Measurements from ENCODE around the gene ACSM3. TPM values are rescaled to one million over a fixed set of nuclear protein-coding genes. Genes with fewer than 3 reads are reported as not detected.

Gene ACSM3
- total RNA-seq, 1 donor from 2014 or later: 122 TPM

DNA sequence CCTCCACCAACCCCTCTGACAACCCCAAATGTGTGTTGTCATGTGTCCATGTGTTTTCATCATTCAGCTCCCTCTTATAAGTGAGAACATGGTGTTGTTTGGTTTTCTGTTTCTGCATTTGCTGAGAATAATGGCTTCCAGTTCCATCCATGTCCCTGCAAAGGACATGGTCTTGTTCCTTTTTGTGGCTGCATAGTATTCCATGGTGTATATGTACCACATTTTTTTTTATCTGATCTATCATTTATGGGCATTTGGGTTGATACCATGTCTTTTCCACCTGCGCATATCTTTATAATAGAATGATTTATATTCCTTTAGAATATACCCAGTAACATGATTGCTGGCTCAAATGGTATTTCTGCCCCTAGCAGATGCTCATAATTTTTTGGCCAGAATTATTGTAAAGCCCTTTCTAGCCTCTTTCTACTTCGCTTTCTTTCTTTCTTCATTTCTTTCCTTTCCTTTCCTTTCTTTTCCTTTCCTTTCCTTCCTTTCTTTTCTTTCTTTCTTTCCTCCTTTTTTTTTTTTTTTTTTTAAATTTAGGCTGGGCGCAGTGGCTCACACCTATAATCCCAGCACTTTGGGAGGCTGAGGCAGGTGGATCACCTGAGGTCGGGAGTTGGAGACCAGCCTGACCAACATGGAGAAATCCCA is 55.2 kb downstream of the ACSM3 start:
- no peak overlapping the region for H3K27ac Mint-ChIP-seq
- no peak overlapping the region for H3K4me3 Mint-ChIP-seq
- no peaks in the 10 kb centered on the region for H3K9me3 Mint-ChIP-seq
- peaks cover 8% of the 10 kb centered on the region for H3K36me3 Mint-ChIP-seq
- no peak for DNase-seq (ENCODE audit: low spot score in 2 of 2, unreplicated experiment in 2 of 2)
- no peaks in the 10 kb centered on the region for H3K4me1 Mint-ChIP-seq
- no peak for TF ChIP-seq CTCF (IDR thresholded peaks at IDR 0.05; ENCODE audit: unreplicated experiment)
- no peaks in the 10 kb centered on the region for H3K27me3 Mint-ChIP-seq (ENCODE audit: low read depth)

GRCh38 chr16:20821682-20822081 is 57.9 kb downstream of the ACSM3 start:
- TF ChIP-seq CTCF (IDR thresholded peaks at IDR 0.05; ENCODE audit: unreplicated experiment): no peak
- Mint-ChIP-seq H3K36me3 (peaks cover 8% of the 10 kb centered on the region), H3K27ac (no peak overlapping the region), H3K27me3 (ENCODE audit: low read depth) (no peaks in the 10 kb centered on the region), H3K4me1 (no peaks in the 10 kb centered on the region), H3K9me3 (no peaks in the 10 kb centered on the region), H3K4me3 (no peak overlapping the region)
- no peak for DNase-seq (ENCODE audit: low spot score in 2 of 2, unreplicated experiment in 2 of 2)

GRCh38 chr16:20822521-20823325 is 58.9 kb downstream of the ACSM3 start:
- H3K4me1 Mint-ChIP-seq: no peaks in the 10 kb centered on the region
- H3K9me3 Mint-ChIP-seq: no peaks in the 10 kb centered on the region
- no peak for TF ChIP-seq CTCF (IDR thresholded peaks at IDR 0.05; ENCODE audit: unreplicated experiment)
- H3K4me3 Mint-ChIP-seq: no peak overlapping the region
- peaks cover 8% of the 10 kb centered on the region for H3K36me3 Mint-ChIP-seq
- H3K27me3 Mint-ChIP-seq (ENCODE audit: low read depth): no peaks in the 10 kb centered on the region
- H3K27ac Mint-ChIP-seq: no peak overlapping the region
- no peak for DNase-seq (ENCODE audit: low spot score in 2 of 2, unreplicated experiment in 2 of 2)

- Mint-ChIP-seq H3K36me3 (peaks cover 6% of the 10 kb centered on the region), H3K4me1 (no peaks in the 10 kb centered on the region), H3K9me3 (no peaks in the 10 kb centered on the region), H3K27ac (no peak overlapping the region), H3K4me3 (no peak overlapping the region), H3K27me3 (ENCODE audit: low read depth) (no peaks in the 10 kb centered on the region)
- no peak for DNase-seq (ENCODE audit: low spot score in 2 of 2, unreplicated experiment in 2 of 2)
- no peak for TF ChIP-seq CTCF (IDR thresholded peaks at IDR 0.05; ENCODE audit: unreplicated experiment)
Observed at GRCh38 chr16:20826039-20826566, 62.3 kb downstream of the ACSM3 start.

GRCh38 chr16:20829536-20829935 is 65.7 kb downstream of the ACSM3 start:
- peaks cover 12% of the 10 kb centered on the region for H3K36me3 Mint-ChIP-seq
- peaks cover 2% of the 10 kb centered on the region for H3K9me3 Mint-ChIP-seq
- no peaks in the 10 kb centered on the region for H3K27me3 Mint-ChIP-seq (ENCODE audit: low read depth)
- no peak overlapping the region for H3K4me3 Mint-ChIP-seq
- no peak for TF ChIP-seq CTCF (IDR thresholded peaks at IDR 0.05; ENCODE audit: unreplicated experiment)
- no peak for DNase-seq (ENCODE audit: low spot score in 2 of 2, unreplicated experiment in 2 of 2)
- H3K4me1 Mint-ChIP-seq: no peaks in the 10 kb centered on the region
- H3K27ac Mint-ChIP-seq: no peak overlapping the region
